Breast epithelium (tissue), 4 donors: ENCODE measurements around the gene RASL11A. TPM values are rescaled to one million over a fixed set of nuclear protein-coding genes. Genes with fewer than 3 reads are reported as not detected.

Source experiments
- DNase-seq, 2 donors: peaks; one replicate each; pipeline ENCODE4 v3.0.0-alpha.2; 2019; ENCODE audit warnings: low spot score in 2 of 2
- H3K27ac ChIP-seq, 2 donors: fragments of 200-600 bp; sonication (generic) in 1 of 2; one replicate each; pipeline ENCODE4 v1.5.1; 2016 to 2019; ENCODE audit warnings: mild to moderate bottlenecking in 1 of 2
- H3K27me3 ChIP-seq, 2 donors: fragments of 200-600 bp; sonication (generic) in 1 of 2; one replicate each; pipeline versions ENCODE4 v1.5.1 to v1.6.0; 2017 to 2019; ENCODE audit warnings: control low read depth in 1 of 2, mild to moderate bottlenecking in 1 of 2
- H3K36me3 ChIP-seq: fragments of 200-600 bp; one replicate; pipeline ENCODE4 v1.5.1; 2019
- H3K4me1 ChIP-seq, 2 donors: fragments of 200-600 bp; sonication (generic); one replicate each; pipeline ENCODE4 v1.5.1; 2016 to 2019; ENCODE audit warnings: control low read depth in 1 of 2
- H3K4me3 ChIP-seq, 3 donors: fragments of 200-600 bp; sonication (generic); 1 replicate in 2 of 3; 2 replicates in 1 of 3; pipeline ENCODE4 v1.5.1; 2016 to 2019; ENCODE audit warnings: mild to moderate bottlenecking in 3 of 3, moderate library complexity in 2 of 3
- H3K9me3 ChIP-seq, 2 donors: fragments of 200-600 bp; sonication (generic) in 1 of 2; one replicate each; pipeline ENCODE4 v1.5.1; 2016 to 2019; ENCODE audit warnings: control low read depth in 1 of 2
- POLR2A ChIP-seq: fragments of 450-650 bp; IDR thresholded peaks from one replicate; pipeline ENCODE4 v1.6.1; 2016; ENCODE audit warnings: antibody characterized with exemption, mild to moderate bottlenecking, moderate library complexity
- POLR2AphosphoS5 ChIP-seq, 3 donors: sonication (generic); formaldehyde crosslinking; IDR thresholded peaks; one replicate each; pipeline ENCODE4 v1.6.1; 2017; ENCODE audit warnings: antibody characterized with exemption in 3 of 3
- intact Hi-C: fragments of 100-400 bp; cut with DNase I; formaldehyde crosslinking; loops from one replicate; pipeline ENCODE4 v1.15.1; 2023; ENCODE audit warnings: low total_unique reads
- total RNA-seq, 3 donors: library from RNA; depleted of rRNA; stranded (reverse); fragments of >200 nt; gene quantifications; one replicate each; pipeline ENCODE4 v1.1.0, GENCODE V29; 2016
- TF ChIP-seq, protein P1 (sequence below), 3 donors: fragments of 450-650 bp; IDR thresholded peaks; one replicate each; pipeline ENCODE4 v1.5.1; 2016 to 2017; ENCODE audit warnings: antibody characterized with exemption in 3 of 3, mild to moderate bottlenecking in 3 of 3, moderate library complexity in 3 of 3

RASL11A gene
- total RNA-seq, 3 donors from 2014 or later: 20.8 to 62.2 (median 39.3) TPM

GRCh38 chr13:27233964-27234363 lies 36.7 kb upstream of the RASL11A start:
- H3K9me3 ChIP-seq: peaks cover 0 to 6% of the 10 kb centered on the region in 2 donors
- H3K27ac ChIP-seq: no peak overlapping the region
- no peaks in the 10 kb centered on the region for H3K36me3 ChIP-seq
- no peaks in the 10 kb centered on the region for H3K27me3 ChIP-seq
- DNase-seq: no peak
- H3K4me3 ChIP-seq: no peak overlapping the region
- intact Hi-C loops: no loop called here
- TF ChIP-seq, protein P1, sequence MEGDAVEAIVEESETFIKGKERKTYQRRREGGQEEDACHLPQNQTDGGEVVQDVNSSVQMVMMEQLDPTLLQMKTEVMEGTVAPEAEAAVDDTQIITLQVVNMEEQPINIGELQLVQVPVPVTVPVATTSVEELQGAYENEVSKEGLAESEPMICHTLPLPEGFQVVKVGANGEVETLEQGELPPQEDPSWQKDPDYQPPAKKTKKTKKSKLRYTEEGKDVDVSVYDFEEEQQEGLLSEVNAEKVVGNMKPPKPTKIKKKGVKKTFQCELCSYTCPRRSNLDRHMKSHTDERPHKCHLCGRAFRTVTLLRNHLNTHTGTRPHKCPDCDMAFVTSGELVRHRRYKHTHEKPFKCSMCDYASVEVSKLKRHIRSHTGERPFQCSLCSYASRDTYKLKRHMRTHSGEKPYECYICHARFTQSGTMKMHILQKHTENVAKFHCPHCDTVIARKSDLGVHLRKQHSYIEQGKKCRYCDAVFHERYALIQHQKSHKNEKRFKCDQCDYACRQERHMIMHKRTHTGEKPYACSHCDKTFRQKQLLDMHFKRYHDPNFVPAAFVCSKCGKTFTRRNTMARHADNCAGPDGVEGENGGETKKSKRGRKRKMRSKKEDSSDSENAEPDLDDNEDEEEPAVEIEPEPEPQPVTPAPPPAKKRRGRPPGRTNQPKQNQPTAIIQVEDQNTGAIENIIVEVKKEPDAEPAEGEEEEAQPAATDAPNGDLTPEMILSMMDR (IDR thresholded peaks at IDR 0.05): no peak
- TF ChIP-seq POLR2AphosphoS5 (IDR thresholded peaks at IDR 0.05): no peak
- TF ChIP-seq POLR2A: no peak
- no peaks in the 10 kb centered on the region for H3K4me1 ChIP-seq

DNA sequence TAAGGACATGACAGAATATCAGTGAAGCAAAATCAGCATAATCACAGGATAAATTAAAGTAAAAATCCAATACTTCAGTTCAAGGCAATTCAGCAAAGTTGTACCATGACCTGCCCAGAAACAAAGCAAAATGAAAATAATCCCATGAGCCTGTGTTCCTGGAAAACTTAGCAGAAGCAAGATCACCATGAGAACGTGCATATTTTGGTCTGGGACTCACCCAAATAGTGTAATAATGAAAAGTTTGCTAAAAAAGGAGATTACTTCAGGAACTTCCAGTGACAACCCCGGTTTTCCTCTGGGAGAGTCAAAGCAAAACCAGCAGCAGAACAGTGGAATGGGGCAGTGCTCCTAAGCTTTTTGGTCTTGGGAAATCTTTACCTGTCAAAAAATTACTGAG lies 34.2 kb upstream of the RASL11A start:
- intact Hi-C loops: no loop called here
- Histone ChIP-seq H3K4me3 (no peak overlapping the region), H3K27ac (no peak overlapping the region), H3K4me1 (no peaks in the 10 kb centered on the region), H3K27me3 (no peaks in the 10 kb centered on the region), H3K36me3 (no peaks in the 10 kb centered on the region), H3K9me3 (peaks cover 0 to 6% of the 10 kb centered on the region in 2 donors)
- TF ChIP-seq, protein P1 (IDR thresholded peaks at IDR 0.05): no peak
- TF ChIP-seq POLR2A (no peak), POLR2AphosphoS5 (IDR thresholded peaks at IDR 0.05) (no peak)
- DNase-seq: no peak

GRCh38 chr13:27242702-27243101 lies 27.9 kb upstream of the RASL11A start:
- TF ChIP-seq POLR2AphosphoS5 (IDR thresholded peaks at IDR 0.05): no peak
- TF ChIP-seq, protein P1 (IDR thresholded peaks at IDR 0.05): no peak
- no peak for TF ChIP-seq POLR2A
- no peaks in the 10 kb centered on the region for H3K36me3 ChIP-seq
- H3K9me3 ChIP-seq: no peaks in the 10 kb centered on the region
- no peak for DNase-seq
- intact Hi-C loops: no loop called here
- no peaks in the 10 kb centered on the region for H3K27me3 ChIP-seq
- no peak overlapping the region for H3K27ac ChIP-seq
- no peaks in the 10 kb centered on the region for H3K4me1 ChIP-seq
- no peak overlapping the region for H3K4me3 ChIP-seq

- Histone ChIP-seq H3K4me3 (no peak overlapping the region), H3K27me3 (no peaks in the 10 kb centered on the region), H3K27ac (no peak overlapping the region), H3K36me3 (no peaks in the 10 kb centered on the region), H3K9me3 (no peaks in the 10 kb centered on the region), H3K4me1 (no peaks in the 10 kb centered on the region)
- TF ChIP-seq, protein P1 (IDR thresholded peaks at IDR 0.05): no peak
- TF ChIP-seq POLR2AphosphoS5 (IDR thresholded peaks at IDR 0.05) (no peak), POLR2A (no peak)
- no peak for DNase-seq
- intact Hi-C loops: no loop called here
Observed at GRCh38 chr13:27245610-27246009, 25.0 kb upstream of the RASL11A start.

- DNase-seq: no peak
- Histone ChIP-seq H3K27me3 (no peaks in the 10 kb centered on the region), H3K27ac (peak overlapping the region; percentile 92 to 97), H3K36me3 (no peaks in the 10 kb centered on the region), H3K4me3 (peak overlapping the region; percentile 75 to 97 (median 97)), H3K9me3 (no peaks in the 10 kb centered on the region), H3K4me1 (no peaks in the 10 kb centered on the region)
- no peak for TF ChIP-seq POLR2A
- no peak for TF ChIP-seq POLR2AphosphoS5 (IDR thresholded peaks at IDR 0.05)
- TF ChIP-seq, protein P1 (IDR thresholded peaks at IDR 0.05): no peak
- intact Hi-C loops: no loop called here
Observed at GRCh38 chr13:27250833-27251165, 19.8 kb upstream of the RASL11A start.
